Hematopoietic multipotent progenitor cell treated with erythropoietin and hydrocortisone succinate and interleukin-3 and kit ligand, for 6 days (in vitro differentiated cells): ENCODE data around the gene IL12RB2.
"Not testable (repeated sequence)": the region's sequence is repeated elsewhere in the genome, so short reads cannot be mapped to it uniquely, and the experiment has no call there.

Experiments used
- DNase-seq: peaks from one replicate; pipeline ENCODE4 v3.0.0-alpha.2; 2015

The IL12RB2 gene

GRCh38 chr1:67400029-67400786, 92.5 kb downstream of the IL12RB2 start:
- not testable (repeated sequence) for DNase-seq

GRCh38 chr1:67401443-67401842, 93.8 kb downstream of the IL12RB2 start:
- DNase-seq, result no peak

- DNase-seq, result no peak
These were observed 96.5 kb downstream of the IL12RB2 start for GRCh38 chr1:67404212-67404620.

- DNase-seq, result no peak
These were observed 98.0 kb downstream of the IL12RB2 start for GRCh38 chr1:67405473-67406245.

- no peak for DNase-seq
These were observed 99.8 kb downstream of the IL12RB2 start for GRCh38 chr1:67407498-67407897.

- DNase-seq, result no peak
These were observed 100.5 kb downstream of the IL12RB2 start for GRCh38 chr1:67408148-67408547.

- DNase-seq, result not testable (repeated sequence)
These were observed 105.4 kb downstream of the IL12RB2 start for GRCh38 chr1:67413101-67413500.

GRCh38 chr1:67414574-67414973, 106.9 kb downstream of the IL12RB2 start:
- no peak for DNase-seq

- no peak for DNase-seq
These were observed 107.4 kb downstream of the IL12RB2 start for GRCh38 chr1:67415041-67415440.

GRCh38 chr1:67417733-67418132, 110.1 kb downstream of the IL12RB2 start:
- DNase-seq, result not testable (repeated sequence)

GRCh38 chr1:67418839-67419586, 111.3 kb downstream of the IL12RB2 start:
- no peak for DNase-seq

- no peak for DNase-seq
These were observed 113.3 kb downstream of the IL12RB2 start for GRCh38 chr1:67420835-67421492.

GRCh38 chr1:67427465-67427864, 119.8 kb downstream of the IL12RB2 start:
- no peak for DNase-seq

GRCh38 chr1:67427947-67428346, 120.3 kb downstream of the IL12RB2 start:
- no peak for DNase-seq

GRCh38 chr1:67429011-67429527, 121.4 kb downstream of the IL12RB2 start:
- DNase-seq, result peak; percentile 69

GRCh38 chr1:67429528-67430357, 122.1 kb downstream of the IL12RB2 start:
- DNase-seq, result peak; percentile 36

GRCh38 chr1:67430358-67431155, 122.9 kb downstream of the IL12RB2 start, which contains the start of gene SERBP1:
SERBP1 (minus strand) TSS chr1:67430402; CDS start chr1:67430300, 102 bp downstream.
- DNase-seq, result peak; percentile 98

GRCh38 chr1:67431156-67431765, 123.6 kb downstream of the IL12RB2 start:
- DNase-seq, result no peak

- DNase-seq, result no peak
These were observed 124.4 kb downstream of the IL12RB2 start for GRCh38 chr1:67431869-67432578.

GRCh38 chr1:67432745-67433144, 125.1 kb downstream of the IL12RB2 start:
- no peak for DNase-seq
